GM12878 (cell line): ENCODE results near the gene DRAP1. TPM values are rescaled to one million over a fixed set of nuclear protein-coding genes. Genes with fewer than 3 reads are reported as not detected.

Experiments
- BACH1 ChIP-seq: fragments of 450-650 bp; IDR thresholded peaks from 2 replicates; pipeline ENCODE4 v1.6.1; 2017; ENCODE audit warnings: mild to moderate bottlenecking, borderline replicate concordance
- CBX5 ChIP-seq: sonication (generic); IDR thresholded peaks from 2 replicates; pipeline ENCODE4 v1.6.1; 2016; ENCODE audit warnings: low read depth, moderate library complexity, mild to moderate bottlenecking, inconsistent platforms
- CHD2 ChIP-seq: IDR thresholded peaks from 2 replicates; pipeline ENCODE4 v1.6.1; 2011; ENCODE audit warnings: low read depth, low read length, improper control_type of control experiment, borderline replicate concordance
- EED ChIP-seq: sonication (generic); IDR thresholded peaks from 2 replicates; pipeline ENCODE4 v1.6.1; 2016; ENCODE audit warnings: antibody characterized with exemption, low read depth
- EZH2 ChIP-seq: IDR thresholded peaks from 2 replicates; pipeline ENCODE4 v1.6.1; 2012; ENCODE audit warnings: low read depth, mild to moderate bottlenecking, control low read depth, inconsistent platforms, low read length, borderline replicate concordance; ENCODE audit not compliant: control insufficient read depth
- GATAD2B ChIP-seq: fragments of 450-650 bp; conservative IDR thresholded peaks from 2 replicates; pipeline ENCODE4 v1.6.1; 2017; ENCODE audit warnings: low read depth, mild to moderate bottlenecking, moderate library complexity
- HDAC2 ChIP-seq: fragments of 200-600 bp; sonication (generic); IDR thresholded peaks from 2 replicates; pipeline ENCODE4 v1.6.1; 2017
- JUND ChIP-seq: IDR thresholded peaks from 2 replicates; pipeline ENCODE4 v1.6.1; 2012; ENCODE audit warnings: low read depth, mild to moderate bottlenecking, low read length, improper control_type of control experiment, moderate library complexity
- MEF2A ChIP-seq: IDR thresholded peaks from 2 replicates; pipeline ENCODE4 v1.6.1; 2011; ENCODE audit warnings: low read depth, mild to moderate bottlenecking, low read length, moderate library complexity; ENCODE audit not compliant: insufficient read depth
- NRF1 ChIP-seq: conservative IDR thresholded peaks from 2 replicates; pipeline ENCODE4 v1.6.1; 2011; ENCODE audit warnings: mild to moderate bottlenecking, low read depth, low read length, improper control_type of control experiment
- PAX5 ChIP-seq: IDR thresholded peaks from 2 replicates; pipeline ENCODE4 v1.6.1; 2011; ENCODE audit warnings: low read depth, low read length, borderline replicate concordance
- SPI1 ChIP-seq: IDR thresholded peaks from 2 replicates; pipeline ENCODE4 v1.6.1; 2011; ENCODE audit warnings: low read depth, mild to moderate bottlenecking, low read length, moderate library complexity, borderline replicate concordance; ENCODE audit not compliant: insufficient read depth
- SREBF1 ChIP-seq: IDR thresholded peaks from 2 replicates; pipeline ENCODE4 v1.6.1; 2012; ENCODE audit warnings: mild to moderate bottlenecking, low read length
- TAF1 ChIP-seq: IDR thresholded peaks from 2 replicates; pipeline ENCODE4 v1.6.1; 2011; ENCODE audit warnings: mild to moderate bottlenecking, low read depth, low read length, borderline replicate concordance
- ZNF207 ChIP-seq: fragments of 450-650 bp; IDR thresholded peaks from 2 replicates; pipeline ENCODE4 v1.6.1; 2014; ENCODE audit warnings: antibody characterized with exemption, mild to moderate bottlenecking, borderline replicate concordance
- polyA plus RNA-seq, 11 experiments: library from polyadenylated mRNA; depleted of rRNA in 4 of 11; unstranded in 6 of 11; stranded (reverse) in 5 of 11; fragments of >200 nt; fragmentation: Nextera tagmentation in 4 of 11; fragmentation: Illumina TruSeq in 1 of 11; extraction: Ambion mirVana in 4 of 11; extraction: Trizol in 1 of 11; gene quantifications; 1 replicate in 1 of 11; 2 replicates in 10 of 11; pipeline versions ENCODE4 v1.2.1 to v1.2.3, GENCODE V29; 2011 to 2016; ENCODE audit warnings: inconsistent platforms in 2 of 11, missing spikeins in 2 of 11, low read depth in 1 of 11
- total RNA-seq, 4 experiments: library from RNA; depleted of rRNA in 3 of 4; stranded (reverse); fragments of >200 nt in 3 of 4; fragmentation: Illumina TruSeq in 1 of 4; extraction: Trizol in 1 of 4; gene quantifications; 2 replicates each; pipeline versions ENCODE4 v1.2.1 to v1.2.3, GENCODE V29; 2013 to 2021
- TF ChIP-seq, protein P1 (sequence below): fragments of 150-350 bp; IDR thresholded peaks from 2 replicates; pipeline ENCODE4 v1.6.1; 2016; ENCODE audit warnings: low read depth, low read length
- TF ChIP-seq, protein P2 (sequence below): fragments of 450-650 bp; IDR thresholded peaks from 2 replicates; pipeline ENCODE4 v1.6.1; 2018; ENCODE audit warnings: mild to moderate bottlenecking, low read depth, moderate library complexity; ENCODE audit not compliant: partially characterized antibody
- TF ChIP-seq, protein P3 (sequence below): fragments of 450-650 bp; IDR thresholded peaks from 2 replicates; pipeline ENCODE4 v1.6.1; 2017; ENCODE audit warnings: mild to moderate bottlenecking
- TF ChIP-seq, protein P4 (sequence below): fragments of 450-650 bp; IDR thresholded peaks from 2 replicates; pipeline ENCODE4 v1.6.1; 2014; ENCODE audit warnings: mild to moderate bottlenecking
- TF ChIP-seq, protein P5 (sequence below): IDR thresholded peaks from 2 replicates; pipeline ENCODE4 v1.6.1; 2012; ENCODE audit warnings: low read depth, low read length, improper control_type of control experiment

DRAP1 gene
- total and polyA plus RNA-seq, 10 of the 15 experiments (the other 5 are each of a cell fraction or from before 2014, with no cell fraction given): 9.4 to 163 (median 114) TPM

DNA sequence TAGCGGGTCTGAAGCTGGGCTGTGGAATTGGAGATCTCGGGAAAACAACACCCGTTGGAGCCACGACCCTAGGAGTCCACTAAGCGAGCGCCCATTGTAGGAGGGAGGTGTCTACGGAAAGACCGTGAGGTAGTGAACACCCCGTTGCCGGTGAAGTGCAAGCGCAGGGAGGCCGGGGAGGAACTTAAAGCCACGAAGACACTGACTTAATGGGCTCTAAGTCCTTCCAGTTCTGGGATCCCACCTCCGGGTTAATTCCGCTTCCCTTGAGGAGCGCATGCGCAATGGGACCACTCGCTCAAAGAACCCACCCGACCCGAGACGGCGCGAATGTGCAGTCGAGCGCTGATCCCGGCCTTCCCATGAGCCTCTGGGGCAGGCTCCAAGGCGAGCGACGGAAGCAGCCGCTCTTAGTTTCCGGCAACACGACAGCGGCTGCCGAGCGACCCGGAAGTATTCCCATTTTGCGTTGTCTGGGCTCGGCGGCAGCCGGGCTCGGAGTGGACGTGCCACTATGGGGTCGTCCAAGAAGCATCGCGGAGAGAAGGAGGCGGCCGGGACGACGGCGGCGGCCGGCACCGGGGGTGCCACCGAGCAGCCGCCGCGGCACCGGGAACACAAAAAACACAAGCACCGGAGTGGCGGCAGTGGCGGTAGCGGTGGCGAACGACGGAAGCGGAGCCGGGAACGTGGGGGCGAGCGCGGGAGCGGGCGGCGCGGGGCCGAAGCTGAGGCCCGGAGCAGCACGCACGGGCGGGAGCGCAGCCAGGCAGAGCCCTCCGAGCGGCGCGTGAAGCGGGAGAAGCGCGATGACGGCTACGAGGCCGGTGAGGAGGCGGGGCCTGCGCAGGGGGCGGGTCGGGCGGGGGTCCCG lies 42.3 kb downstream of the DRAP1 start, which contains the start of gene SART1 (continued):
- TF ChIP-seq, protein P1, sequence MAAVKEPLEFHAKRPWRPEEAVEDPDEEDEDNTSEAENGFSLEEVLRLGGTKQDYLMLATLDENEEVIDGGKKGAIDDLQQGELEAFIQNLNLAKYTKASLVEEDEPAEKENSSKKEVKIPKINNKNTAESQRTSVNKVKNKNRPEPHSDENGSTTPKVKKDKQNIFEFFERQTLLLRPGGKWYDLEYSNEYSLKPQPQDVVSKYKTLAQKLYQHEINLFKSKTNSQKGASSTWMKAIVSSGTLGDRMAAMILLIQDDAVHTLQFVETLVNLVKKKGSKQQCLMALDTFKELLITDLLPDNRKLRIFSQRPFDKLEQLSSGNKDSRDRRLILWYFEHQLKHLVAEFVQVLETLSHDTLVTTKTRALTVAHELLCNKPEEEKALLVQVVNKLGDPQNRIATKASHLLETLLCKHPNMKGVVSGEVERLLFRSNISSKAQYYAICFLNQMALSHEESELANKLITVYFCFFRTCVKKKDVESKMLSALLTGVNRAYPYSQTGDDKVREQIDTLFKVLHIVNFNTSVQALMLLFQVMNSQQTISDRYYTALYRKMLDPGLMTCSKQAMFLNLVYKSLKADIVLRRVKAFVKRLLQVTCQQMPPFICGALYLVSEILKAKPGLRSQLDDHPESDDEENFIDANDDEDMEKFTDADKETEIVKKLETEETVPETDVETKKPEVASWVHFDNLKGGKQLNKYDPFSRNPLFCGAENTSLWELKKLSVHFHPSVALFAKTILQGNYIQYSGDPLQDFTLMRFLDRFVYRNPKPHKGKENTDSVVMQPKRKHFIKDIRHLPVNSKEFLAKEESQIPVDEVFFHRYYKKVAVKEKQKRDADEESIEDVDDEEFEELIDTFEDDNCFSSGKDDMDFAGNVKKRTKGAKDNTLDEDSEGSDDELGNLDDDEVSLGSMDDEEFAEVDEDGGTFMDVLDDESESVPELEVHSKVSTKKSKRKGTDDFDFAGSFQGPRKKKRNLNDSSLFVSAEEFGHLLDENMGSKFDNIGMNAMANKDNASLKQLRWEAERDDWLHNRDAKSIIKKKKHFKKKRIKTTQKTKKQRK: no peak
- TF ChIP-seq JUND (no peak), GATAD2B (no peak; the same call in 1 of the 2 replicates), EED (no peak), CBX5 (no peak), NRF1 (peak; percentile 93), HDAC2 (no peak), EZH2 (no peak), TAF1 (peak; percentile 99), BACH1 (peak; percentile 52), MEF2A (no peak), CHD2 (peak; percentile 72; the same call in 1 of the 2 replicates), SREBF1 (peak; percentile 83), SPI1 (no peak), ZNF207 (peak; percentile 84; the same call in 1 of the 2 replicates), PAX5 (peak; percentile 59; the same call in 1 of the 2 replicates)
- TF ChIP-seq, protein P2, sequence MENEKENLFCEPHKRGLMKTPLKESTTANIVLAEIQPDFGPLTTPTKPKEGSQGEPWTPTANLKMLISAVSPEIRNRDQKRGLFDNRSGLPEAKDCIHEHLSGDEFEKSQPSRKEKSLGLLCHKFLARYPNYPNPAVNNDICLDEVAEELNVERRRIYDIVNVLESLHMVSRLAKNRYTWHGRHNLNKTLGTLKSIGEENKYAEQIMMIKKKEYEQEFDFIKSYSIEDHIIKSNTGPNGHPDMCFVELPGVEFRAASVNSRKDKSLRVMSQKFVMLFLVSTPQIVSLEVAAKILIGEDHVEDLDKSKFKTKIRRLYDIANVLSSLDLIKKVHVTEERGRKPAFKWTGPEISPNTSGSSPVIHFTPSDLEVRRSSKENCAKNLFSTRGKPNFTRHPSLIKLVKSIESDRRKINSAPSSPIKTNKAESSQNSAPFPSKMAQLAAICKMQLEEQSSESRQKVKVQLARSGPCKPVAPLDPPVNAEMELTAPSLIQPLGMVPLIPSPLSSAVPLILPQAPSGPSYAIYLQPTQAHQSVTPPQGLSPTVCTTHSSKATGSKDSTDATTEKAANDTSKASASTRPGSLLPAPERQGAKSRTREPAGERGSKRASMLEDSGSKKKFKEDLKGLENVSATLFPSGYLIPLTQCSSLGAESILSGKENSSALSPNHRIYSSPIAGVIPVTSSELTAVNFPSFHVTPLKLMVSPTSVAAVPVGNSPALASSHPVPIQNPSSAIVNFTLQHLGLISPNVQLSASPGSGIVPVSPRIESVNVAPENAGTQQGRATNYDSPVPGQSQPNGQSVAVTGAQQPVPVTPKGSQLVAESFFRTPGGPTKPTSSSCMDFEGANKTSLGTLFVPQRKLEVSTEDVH: peak; percentile 87
- TF ChIP-seq, protein P3, sequence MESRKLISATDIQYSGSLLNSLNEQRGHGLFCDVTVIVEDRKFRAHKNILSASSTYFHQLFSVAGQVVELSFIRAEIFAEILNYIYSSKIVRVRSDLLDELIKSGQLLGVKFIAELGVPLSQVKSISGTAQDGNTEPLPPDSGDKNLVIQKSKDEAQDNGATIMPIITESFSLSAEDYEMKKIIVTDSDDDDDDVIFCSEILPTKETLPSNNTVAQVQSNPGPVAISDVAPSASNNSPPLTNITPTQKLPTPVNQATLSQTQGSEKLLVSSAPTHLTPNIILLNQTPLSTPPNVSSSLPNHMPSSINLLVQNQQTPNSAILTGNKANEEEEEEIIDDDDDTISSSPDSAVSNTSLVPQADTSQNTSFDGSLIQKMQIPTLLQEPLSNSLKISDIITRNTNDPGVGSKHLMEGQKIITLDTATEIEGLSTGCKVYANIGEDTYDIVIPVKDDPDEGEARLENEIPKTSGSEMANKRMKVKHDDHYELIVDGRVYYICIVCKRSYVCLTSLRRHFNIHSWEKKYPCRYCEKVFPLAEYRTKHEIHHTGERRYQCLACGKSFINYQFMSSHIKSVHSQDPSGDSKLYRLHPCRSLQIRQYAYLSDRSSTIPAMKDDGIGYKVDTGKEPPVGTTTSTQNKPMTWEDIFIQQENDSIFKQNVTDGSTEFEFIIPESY: no peak
- TF ChIP-seq, protein P4, sequence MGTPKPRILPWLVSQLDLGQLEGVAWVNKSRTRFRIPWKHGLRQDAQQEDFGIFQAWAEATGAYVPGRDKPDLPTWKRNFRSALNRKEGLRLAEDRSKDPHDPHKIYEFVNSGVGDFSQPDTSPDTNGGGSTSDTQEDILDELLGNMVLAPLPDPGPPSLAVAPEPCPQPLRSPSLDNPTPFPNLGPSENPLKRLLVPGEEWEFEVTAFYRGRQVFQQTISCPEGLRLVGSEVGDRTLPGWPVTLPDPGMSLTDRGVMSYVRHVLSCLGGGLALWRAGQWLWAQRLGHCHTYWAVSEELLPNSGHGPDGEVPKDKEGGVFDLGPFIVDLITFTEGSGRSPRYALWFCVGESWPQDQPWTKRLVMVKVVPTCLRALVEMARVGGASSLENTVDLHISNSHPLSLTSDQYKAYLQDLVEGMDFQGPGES: no peak
- TF ChIP-seq, protein P5, sequence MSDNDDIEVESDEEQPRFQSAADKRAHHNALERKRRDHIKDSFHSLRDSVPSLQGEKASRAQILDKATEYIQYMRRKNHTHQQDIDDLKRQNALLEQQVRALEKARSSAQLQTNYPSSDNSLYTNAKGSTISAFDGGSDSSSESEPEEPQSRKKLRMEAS: no peak
